GM12875 (cell line): Measurements from ENCODE around the gene LGMN.

Experiments
- H3K4me3 ChIP-seq: one replicate; pipeline ENCODE4 v1.5.1; 2011; ENCODE audit warnings: low read depth, low read length, control low read depth
- TF ChIP-seq, protein P1 (sequence below): IDR thresholded peaks from 2 replicates; pipeline ENCODE4 v1.5.1; 2011; ENCODE audit warnings: low read depth, mild to moderate bottlenecking, control low read depth, inconsistent platforms, low read length, moderate library complexity, borderline replicate concordance; ENCODE audit not compliant: insufficient read depth

Gene LGMN

GRCh38 chr14:92670643-92671366 is 77.6 kb downstream of the LGMN start:
- TF ChIP-seq, protein P1, sequence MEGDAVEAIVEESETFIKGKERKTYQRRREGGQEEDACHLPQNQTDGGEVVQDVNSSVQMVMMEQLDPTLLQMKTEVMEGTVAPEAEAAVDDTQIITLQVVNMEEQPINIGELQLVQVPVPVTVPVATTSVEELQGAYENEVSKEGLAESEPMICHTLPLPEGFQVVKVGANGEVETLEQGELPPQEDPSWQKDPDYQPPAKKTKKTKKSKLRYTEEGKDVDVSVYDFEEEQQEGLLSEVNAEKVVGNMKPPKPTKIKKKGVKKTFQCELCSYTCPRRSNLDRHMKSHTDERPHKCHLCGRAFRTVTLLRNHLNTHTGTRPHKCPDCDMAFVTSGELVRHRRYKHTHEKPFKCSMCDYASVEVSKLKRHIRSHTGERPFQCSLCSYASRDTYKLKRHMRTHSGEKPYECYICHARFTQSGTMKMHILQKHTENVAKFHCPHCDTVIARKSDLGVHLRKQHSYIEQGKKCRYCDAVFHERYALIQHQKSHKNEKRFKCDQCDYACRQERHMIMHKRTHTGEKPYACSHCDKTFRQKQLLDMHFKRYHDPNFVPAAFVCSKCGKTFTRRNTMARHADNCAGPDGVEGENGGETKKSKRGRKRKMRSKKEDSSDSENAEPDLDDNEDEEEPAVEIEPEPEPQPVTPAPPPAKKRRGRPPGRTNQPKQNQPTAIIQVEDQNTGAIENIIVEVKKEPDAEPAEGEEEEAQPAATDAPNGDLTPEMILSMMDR, result no peak
- H3K4me3 ChIP-seq, result no peak overlapping the region

DNA sequence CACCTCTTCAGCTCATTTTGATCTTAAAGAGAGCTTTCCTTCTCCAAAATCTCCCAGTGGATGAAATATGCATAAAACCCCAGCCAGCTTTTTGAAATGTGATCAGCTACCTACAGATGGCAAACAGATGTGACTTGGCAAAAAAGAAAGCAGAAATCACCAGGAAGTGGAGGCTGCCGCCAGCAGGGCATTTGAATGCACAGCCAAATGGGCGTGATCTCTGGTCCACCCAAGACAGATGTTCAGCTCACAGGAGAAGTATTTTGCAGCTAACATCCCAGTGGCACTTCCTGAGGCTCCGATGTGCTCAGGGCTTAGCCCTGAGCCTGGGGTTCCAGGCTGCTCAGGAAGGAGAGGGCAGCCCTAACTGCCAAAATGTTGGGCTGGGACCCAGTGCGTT is 78.3 kb downstream of the LGMN start:
- no peak overlapping the region for H3K4me3 ChIP-seq
- TF ChIP-seq, protein P1, result no peak

DNA sequence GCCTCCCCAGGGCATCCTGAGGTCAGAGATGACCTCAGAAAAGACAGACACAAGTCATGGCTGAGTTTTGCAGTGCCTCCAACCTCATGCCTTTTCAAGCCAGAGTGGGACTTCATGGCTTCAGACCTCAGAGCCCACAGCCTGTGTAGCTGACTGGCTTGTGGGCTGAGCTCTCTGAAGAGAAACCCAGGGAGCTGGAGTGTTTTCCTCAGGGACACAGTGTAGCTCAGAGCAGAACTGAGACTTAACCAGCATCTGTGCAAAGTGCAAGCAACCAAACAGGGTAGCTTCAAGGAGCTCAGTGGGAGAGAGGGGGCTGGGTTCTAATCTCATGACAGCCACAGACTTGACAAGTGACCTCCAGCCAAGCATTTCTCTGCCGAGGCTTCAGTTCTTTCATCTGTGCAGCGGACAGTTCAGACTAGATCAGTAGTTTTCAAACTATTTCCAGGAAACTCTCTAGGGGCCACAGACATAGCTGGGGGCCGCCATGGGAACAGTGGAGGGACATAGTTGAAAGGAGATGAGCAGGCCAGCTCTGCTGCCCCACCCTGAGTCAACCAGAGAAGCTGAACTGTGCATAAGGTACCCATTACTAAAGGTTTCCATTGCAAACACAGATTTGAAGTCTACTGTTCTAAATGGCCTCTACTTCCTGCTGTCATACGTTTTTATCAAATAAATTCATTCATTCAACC is 80.0 kb downstream of the LGMN start:
- TF ChIP-seq, protein P1, result no peak
- H3K4me3 ChIP-seq, result no peak overlapping the region

DNA sequence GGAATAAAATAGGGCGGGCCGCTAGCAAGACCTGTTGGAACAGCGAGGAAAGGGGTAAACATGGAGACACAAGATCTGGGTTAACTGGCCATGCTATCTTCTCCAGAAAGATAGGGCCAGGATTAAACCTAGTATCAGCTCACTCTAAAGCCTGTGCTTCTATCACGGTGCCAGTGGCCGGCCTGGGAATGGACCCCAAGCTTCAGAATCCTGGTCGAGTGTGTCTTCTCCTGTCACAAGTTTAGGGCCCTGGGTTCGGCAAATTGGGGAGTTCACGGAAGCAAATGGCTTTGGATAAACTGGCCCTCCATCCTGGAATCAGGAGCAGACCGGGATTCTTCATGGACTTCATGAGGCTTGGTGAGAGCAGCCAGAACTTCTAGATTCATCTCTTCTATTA is 82.2 kb downstream of the LGMN start:
- no peak overlapping the region for H3K4me3 ChIP-seq
- TF ChIP-seq, protein P1, result no peak

GRCh38 chr14:92665661-92666110 is 82.7 kb downstream of the LGMN start:
- no peak overlapping the region for H3K4me3 ChIP-seq
- TF ChIP-seq, protein P1, result no peak

DNA sequence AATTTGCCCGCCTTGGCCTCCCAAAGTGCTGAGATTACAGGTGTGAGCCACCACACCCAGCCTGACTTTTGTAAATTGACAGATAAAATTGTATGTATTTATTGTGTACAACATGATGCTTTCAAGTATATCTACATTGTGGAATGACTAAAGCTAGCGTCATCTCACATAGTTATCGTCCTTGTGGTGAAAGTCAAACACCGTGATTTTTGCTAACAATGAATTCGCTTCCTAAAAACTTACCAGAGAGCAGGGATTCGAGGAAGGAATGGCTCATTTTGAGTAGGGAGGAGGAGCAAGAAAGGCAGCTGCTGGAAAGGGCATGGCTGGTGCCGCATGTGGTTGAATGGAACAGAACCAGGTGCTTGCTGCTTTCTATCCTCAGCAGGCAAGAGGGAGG is 85.4 kb downstream of the LGMN start:
- H3K4me3 ChIP-seq, result no peak overlapping the region
- TF ChIP-seq, protein P1, result no peak

DNA sequence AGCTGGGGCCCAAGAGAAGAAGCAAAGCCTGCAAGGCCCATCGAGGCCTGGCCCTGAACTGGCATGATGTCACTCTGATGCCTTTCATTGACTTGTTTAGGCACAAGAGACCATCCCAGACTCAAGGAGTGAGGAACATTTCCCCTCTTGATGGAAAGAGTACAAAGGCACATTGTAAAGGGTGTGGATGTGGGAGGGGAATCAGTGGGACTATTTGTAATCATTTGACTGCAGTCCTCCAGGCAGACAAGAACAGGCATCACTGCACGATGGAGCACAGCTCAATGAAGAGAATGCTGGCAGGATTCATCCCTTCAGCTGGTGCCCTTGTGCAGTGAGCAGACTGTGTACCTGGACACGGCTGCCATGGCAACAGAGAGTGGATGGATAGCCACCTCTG is 87.9 kb downstream of the LGMN start:
- TF ChIP-seq, protein P1, result no peak
- no peak overlapping the region for H3K4me3 ChIP-seq
